Glutamatergic neuron (in vitro differentiated cells): ENCODE results near the gene SGTB. TPM values are rescaled to one million over a fixed set of nuclear protein-coding genes. Genes with fewer than 3 reads are reported as not detected.

Source experiments
- DNase-seq: peaks from one replicate; pipeline ENCODE4 v3.0.0; 2022
- H3K27ac Mint-ChIP-seq: one replicate; pipeline ENCODE4 v1.8.0; 2020; ENCODE audit warnings: mild to moderate bottlenecking, mixed read lengths, inconsistent platforms; ENCODE audit not compliant: unreplicated experiment
- H3K27me3 Mint-ChIP-seq: one replicate; pipeline ENCODE4 v1.8.0; 2020; ENCODE audit warnings: mild to moderate bottlenecking, moderate library complexity, mixed read lengths, inconsistent platforms; ENCODE audit not compliant: unreplicated experiment
- H3K36me3 Mint-ChIP-seq: one replicate; pipeline ENCODE4 v1.8.0; 2020; ENCODE audit warnings: mild to moderate bottlenecking, mixed read lengths, inconsistent platforms; ENCODE audit not compliant: unreplicated experiment
- H3K4me1 Mint-ChIP-seq: one replicate; pipeline ENCODE4 v1.8.0; 2020; ENCODE audit warnings: mild to moderate bottlenecking, low read depth, mixed read lengths, inconsistent platforms; ENCODE audit not compliant: unreplicated experiment
- H3K4me3 Mint-ChIP-seq: one replicate; pipeline ENCODE4 v1.8.0; 2020; ENCODE audit warnings: mild to moderate bottlenecking, mixed read lengths, inconsistent platforms; ENCODE audit not compliant: unreplicated experiment
- H3K9me3 Mint-ChIP-seq: one replicate; pipeline ENCODE4 v1.8.0; 2020; ENCODE audit warnings: mild to moderate bottlenecking, moderate library complexity, mixed read lengths, inconsistent platforms; ENCODE audit not compliant: unreplicated experiment
- CTCF ChIP-seq: fragments of 200-600 bp; sonication (generic); IDR thresholded peaks from one replicate; pipeline ENCODE4 v1.5.0; 2021; ENCODE audit not compliant: partially characterized antibody, unreplicated experiment
- total RNA-seq: library from RNA; stranded (reverse); fragmentation: NEBNext Ultra II Directional; extraction: Animal tissue kit (Norgen Biotek cat#: 25700); gene quantifications from one replicate; pipeline ENCODE4 v1.2.1, GENCODE V29; 2021; ENCODE audit not compliant: unreplicated experiment

SGTB gene
- total RNA-seq, 1 donor from 2014 or later: 33.2 TPM

GRCh38 chr5:65651144-65651543 is 70.8 kb downstream of the SGTB start:
- Mint-ChIP-seq H3K27me3 (no peaks in the 10 kb centered on the region), H3K36me3 (no peaks in the 10 kb centered on the region), H3K4me1 (no peaks in the 10 kb centered on the region), H3K27ac (no peak overlapping the region), H3K4me3 (no peak overlapping the region), H3K9me3 (no peaks in the 10 kb centered on the region)
- TF ChIP-seq CTCF: no peak
- no peak for DNase-seq

- Mint-ChIP-seq H3K27me3 (no peaks in the 10 kb centered on the region), H3K4me1 (no peaks in the 10 kb centered on the region), H3K4me3 (no peak overlapping the region), H3K36me3 (no peaks in the 10 kb centered on the region), H3K27ac (no peak overlapping the region), H3K9me3 (no peaks in the 10 kb centered on the region)
- TF ChIP-seq CTCF: no peak
- DNase-seq: no peak
Observed at GRCh38 chr5:65647941-65648340, 74.0 kb downstream of the SGTB start.

GRCh38 chr5:65646938-65647337 is 75.0 kb downstream of the SGTB start:
- no peak overlapping the region for H3K4me3 Mint-ChIP-seq
- H3K27ac Mint-ChIP-seq: no peak overlapping the region
- no peaks in the 10 kb centered on the region for H3K4me1 Mint-ChIP-seq
- DNase-seq: no peak
- TF ChIP-seq CTCF: no peak
- no peaks in the 10 kb centered on the region for H3K36me3 Mint-ChIP-seq
- H3K9me3 Mint-ChIP-seq: no peaks in the 10 kb centered on the region
- H3K27me3 Mint-ChIP-seq: no peaks in the 10 kb centered on the region

- Mint-ChIP-seq H3K9me3 (no peaks in the 10 kb centered on the region), H3K27me3 (no peaks in the 10 kb centered on the region)
Observed at GRCh38 chr5:65640240-65640639, 81.7 kb downstream of the SGTB start.

GRCh38 chr5:65630981-65631380 is 90.9 kb downstream of the SGTB start:
- no peak for TF ChIP-seq CTCF
- no peak overlapping the region for H3K4me3 Mint-ChIP-seq
- no peaks in the 10 kb centered on the region for H3K36me3 Mint-ChIP-seq
- no peaks in the 10 kb centered on the region for H3K9me3 Mint-ChIP-seq
- H3K27me3 Mint-ChIP-seq: no peaks in the 10 kb centered on the region
- DNase-seq: no peak
- H3K27ac Mint-ChIP-seq: no peak overlapping the region
- peaks cover under 1% of the 10 kb centered on the region for H3K4me1 Mint-ChIP-seq

More at GRCh38 chr5:65640240-65640639, 81.7 kb downstream of the SGTB start:
- H3K27ac Mint-ChIP-seq: no peak overlapping the region
- H3K4me3 Mint-ChIP-seq: no peak overlapping the region
- H3K36me3 Mint-ChIP-seq: peaks cover 6% of the 10 kb centered on the region
- no peak for TF ChIP-seq CTCF
- DNase-seq: no peak
- no peaks in the 10 kb centered on the region for H3K4me1 Mint-ChIP-seq
